Measurements from ENCODE around the gene TEDC2. TPM values are rescaled to one million over a fixed set of nuclear protein-coding genes. Genes with fewer than 3 reads are reported as not detected.

TEDC2 gene
- total and polyA plus RNA-seq, 2 of the 8 experiments (the other 6 are each of a cell fraction or from before 2014, with no cell fraction given) = 54.6 to 55.6 TPM

- TF ChIP-seq BACH1 (IDR thresholded peaks at IDR 0.05; ENCODE audit: low read length) = no peak
- no peak for TF ChIP-seq SRF (IDR thresholded peaks at IDR 0.05; ENCODE audit: low read depth, low read length)
- TF ChIP-seq CBX8 (IDR thresholded peaks at IDR 0.05; ENCODE audit: borderline replicate concordance, low read depth, low read length) = no peak
- TF ChIP-seq JUND (IDR thresholded peaks at IDR 0.05; ENCODE audit: low read length) = no peak
- no peak for TF ChIP-seq TEAD4 (IDR thresholded peaks at IDR 0.05; ENCODE audit: low read depth, low read length)
- TF ChIP-seq KDM5A (IDR thresholded peaks at IDR 0.05; ENCODE audit: low read length) = no peak
These were observed 7.8 kb downstream of the TEDC2 start (continued) for GRCh38 chr16:2467528-2468232.
